ENCODE data around the gene INHBC.

- TF ChIP-seq POLR2AphosphoS5 (IDR thresholded peaks at IDR 0.05; ENCODE audit: low read depth, low read length) (no peak), REST (IDR thresholded peaks at IDR 0.05; ENCODE audit: insufficient read depth in 1 of 2, low read depth in 2 of 2, low read length in 2 of 2) (no peak)
Measured at GRCh38 chr12:57433370-57433769, 1.2 kb upstream of the INHBC start.
